K562 (cell line): ENCODE results near the gene ADARB2. TPM values are rescaled to one million over a fixed set of nuclear protein-coding genes. Genes with fewer than 3 reads are reported as not detected.

Source experiments
- ATAC-seq: fragments of 200-7000 bp; cut with Tn5 transposase; 3 replicates; pipeline ENCODE4 v1.9.1; 2020; ENCODE audit warnings: moderate library complexity
- BruUV-seq: library from RNA; stranded (reverse); fragments of 400-500 nt; replicated peaks from 2 replicates; lab custom pipeline; 2021; lab: Mats Ljungman, UMichigan
- CTCF ChIA-PET: fragments of 300-600 bp; formaldehyde crosslinking; extraction: SDS; loops from one replicate; lab custom pipeline; 2021; ENCODE audit warnings: low intra/inter-chr PET ratio; lab: Yijun Ruan, JAX
- POLR2A ChIA-PET: fragments of 300-600, 350-650 bp; sonication (Branson Sonifier 250); formaldehyde crosslinking; extraction: SDS; loops from one replicate; lab custom pipeline; 2021; ENCODE audit warnings: antibody characterized with exemption, inconsistent platforms; lab: Yijun Ruan, JAX
- DNase-seq, 4 experiments: peaks; one replicate each; pipeline versions ENCODE4 v3.0.0 to v3.0.0-alpha.2; 2011 to 2018; ENCODE audit warnings: low spot score in 3 of 4, mixed read lengths in 3 of 4; ENCODE audit errors: extremely low read depth in 1 of 4
- FAIRE-seq: peaks from 2 replicates; lab custom pipeline; 2011; peaks lifted over from hg19 to GRCh38; lab: Jason Lieb, UNC
- H2AFZ ChIP-seq: 2 replicates; pipeline ENCODE4 v1.6.0; 2011; ENCODE audit warnings: low read depth, low read length, control low read depth, inconsistent platforms
- H3K27ac ChIP-seq: fragments of 200-600 bp; 3 replicates; pipeline ENCODE4 v1.8.0; 2011; ENCODE audit warnings: low read depth, mild to moderate bottlenecking, control low read depth, inconsistent platforms, low read length, moderate library complexity, mixed read lengths; ENCODE audit errors: extremely low read depth
- H3K27me3 ChIP-seq, 2 experiments: fragments of 300-600 bp in 1 of 2; 2 replicates in 1 of 2; 3 replicates in 1 of 2; pipeline versions ENCODE4 v1.6.0 to v1.8.0; 2011; ENCODE audit warnings: inconsistent platforms in 2 of 2, low read length in 2 of 2, mild to moderate bottlenecking in 1 of 2, mixed read lengths in 1 of 2, moderate library complexity in 1 of 2; ENCODE audit not compliant: control insufficient read depth in 2 of 2, insufficient read depth in 2 of 2
- H3K36me3 ChIP-seq: fragments of 300-600 bp; 3 replicates; pipeline ENCODE4 v1.8.0; 2011; ENCODE audit warnings: mild to moderate bottlenecking, low read length, inconsistent platforms; ENCODE audit not compliant: control insufficient read depth, insufficient read depth
- H3K4me1 ChIP-seq, 2 experiments: fragments of 200-600 bp in 1 of 2; replicated peaks in 1 of 2; 2 replicates in 1 of 2; 3 replicates in 1 of 2; pipeline versions ENCODE4 v1.5.1 to v1.8.0; 2011; ENCODE audit warnings: inconsistent platforms in 2 of 2, low read length in 2 of 2, mild to moderate bottlenecking in 1 of 2, mixed read lengths in 1 of 2, moderate library complexity in 1 of 2; ENCODE audit not compliant: control insufficient read depth in 2 of 2, insufficient read depth in 2 of 2
- H3K4me2 ChIP-seq: 2 replicates; pipeline ENCODE4 v1.6.1; 2011; ENCODE audit warnings: low read length, control low read depth, inconsistent platforms, mixed read lengths; ENCODE audit not compliant: insufficient read depth
- H3K4me3 ChIP-seq: fragments of 200-600 bp; sonication (generic), shearing (Covaris generic); 2 replicates; pipeline ENCODE4 v1.5.1; 2016; ENCODE audit warnings: control low read depth, inconsistent platforms
- H3K79me2 ChIP-seq: fragments of 200-600 bp; 3 replicates; pipeline ENCODE4 v1.8.0; 2011; ENCODE audit warnings: low read length, inconsistent platforms; ENCODE audit not compliant: control insufficient read depth, insufficient read depth
- H3K9ac ChIP-seq, 2 experiments: 2 replicates each; pipeline versions ENCODE4 v1.6.0 to v1.6.1; 2011; ENCODE audit warnings: low read depth in 2 of 2, low read length in 2 of 2, control low read depth in 1 of 2, inconsistent platforms in 1 of 2, mild to moderate bottlenecking in 1 of 2, mixed read lengths in 1 of 2; ENCODE audit not compliant: insufficient read depth in 1 of 2
- H3K9me1 ChIP-seq: one replicate; pipeline ENCODE4 v1.6.0; 2011; ENCODE audit warnings: inconsistent platforms, mild to moderate bottlenecking, low read length, moderate library complexity; ENCODE audit not compliant: control insufficient read depth, insufficient read depth
- H3K9me3 ChIP-seq: replicated peaks from 2 replicates; pipeline ENCODE4 v1.5.1; 2011; ENCODE audit warnings: low read depth, low read length, inconsistent platforms; ENCODE audit not compliant: control insufficient read depth, insufficient read depth
- H4K20me1 ChIP-seq: replicated peaks from 2 replicates; pipeline ENCODE4 v1.6.1; 2011; ENCODE audit warnings: low read length, inconsistent platforms, mixed read lengths; ENCODE audit not compliant: control insufficient read depth, insufficient read depth
- ARID1B ChIP-seq: fragments of 450-650 bp; IDR thresholded peaks from 2 replicates; pipeline ENCODE4 v1.6.1; 2016; ENCODE audit warnings: antibody characterized with exemption, mild to moderate bottlenecking, inconsistent platforms
- HEY1 ChIP-seq: fragments of 250-450 bp; sonication (Bioruptor Pico); IDR thresholded peaks from 2 replicates; pipeline ENCODE4 v1.5.0; 2020; ENCODE audit warnings: mild to moderate bottlenecking, moderate library complexity, borderline replicate concordance
- RAD21 ChIP-seq, 2 experiments: fragments of 250-450 bp in 1 of 2; fragments of 450-650 bp in 1 of 2; sonication (Bioruptor Pico) in 1 of 2; formaldehyde crosslinking in 1 of 2; IDR thresholded peaks in 1 of 2; conservative IDR thresholded peaks in 1 of 2; 2 replicates each; pipeline versions ENCODE4 v1.4.0 to v1.8.0; 2020 to 2022; ENCODE audit warnings: mild to moderate bottlenecking in 2 of 2, moderate library complexity in 1 of 2
- SIX5 ChIP-seq, 2 experiments: IDR thresholded peaks; 2 replicates each; pipeline ENCODE4 v1.6.1; 2011; ENCODE audit warnings: low read length in 2 of 2, borderline replicate concordance in 1 of 2, low read depth in 1 of 2, mild to moderate bottlenecking in 1 of 2, moderate library complexity in 1 of 2; ENCODE audit not compliant: insufficient read depth in 1 of 2
- ZNF584 ChIP-seq: fragments of 200-800 bp; sonication (Bioruptor generic); IDR thresholded peaks from 2 replicates; pipeline ENCODE4 v1.6.1; 2016; ENCODE audit warnings: low read depth, mild to moderate bottlenecking, missing genetic modification characterization, missing compliant biosample characterization
- ZNF707 ChIP-seq: fragments of 250-450 bp; sonication (Bioruptor Pico); conservative IDR thresholded peaks from 2 replicates; pipeline ENCODE4 v1.8.0; 2022; ENCODE audit warnings: inconsistent platforms, mild to moderate bottlenecking, moderate library complexity
- WGBS: fragments of 100-300 bp; shearing (Covaris generic); methylation state at CpG from one replicate; pipeline ENCODE4 v1.1.6; 2016; ENCODE audit warnings: low coverage, mixed read lengths; ENCODE audit not compliant: insufficient coverage; ENCODE audit errors: missing lambda C conversion rate; 5-methylcytosine and 5-hydroxymethylcytosine counted together
- in situ Hi-C: fragments of 300-500 bp; cut with MboI; formaldehyde crosslinking; loops from 4 replicates; pipeline ENCODE4 v1.15.0; 2018; ENCODE audit warnings: inconsistent platforms, mixed read lengths
- intact Hi-C: fragments of 100-400 bp; cut with micrococcal nuclease; formaldehyde crosslinking; loops from 2 replicates; pipeline ENCODE4 v1.14.2; 2022
- polyA plus RNA-seq, 8 experiments: library from polyadenylated mRNA; depleted of rRNA in 4 of 8; stranded (reverse) in 5 of 8; unstranded in 3 of 8; fragments of >200 nt; fragmentation: Nextera tagmentation in 2 of 8; fragmentation: Illumina TruSeq in 1 of 8; extraction: Ambion mirVana in 2 of 8; extraction: Trizol in 1 of 8; gene quantifications; 2 replicates each; pipeline versions ENCODE4 v1.2.1 to v1.2.3, GENCODE V29; 2011 to 2014; ENCODE audit warnings: inconsistent platforms in 1 of 8, missing spikeins in 1 of 8
- total RNA-seq, 7 experiments: library from RNA; depleted of rRNA in 6 of 7; stranded (reverse); fragments of >200 nt in 6 of 7; fragmentation: Illumina TruSeq in 2 of 7; extraction: Trizol in 2 of 7; gene quantifications; 2 replicates each; pipeline versions ENCODE4 v1.2.1 to v1.2.3, GENCODE V29; 2011 to 2021; ENCODE audit warnings: low replicate concordance in 1 of 7
- TF ChIP-seq, protein P1 (sequence below): fragments of 250-450 bp; sonication (Bioruptor Pico); IDR thresholded peaks from 2 replicates; pipeline ENCODE4 v1.4.0; 2020; ENCODE audit warnings: mild to moderate bottlenecking, moderate library complexity
- TF ChIP-seq, protein P2 (sequence below): sonication (generic); formaldehyde crosslinking; IDR thresholded peaks from 2 replicates; pipeline ENCODE4 v1.8.1; 2022; ENCODE audit warnings: missing genetic modification reagents

ADARB2 gene
- total and polyA plus RNA-seq, 9 of the 15 experiments (the other 6 are each of a cell fraction or from before 2014, with no cell fraction given), result not detected

DNA sequence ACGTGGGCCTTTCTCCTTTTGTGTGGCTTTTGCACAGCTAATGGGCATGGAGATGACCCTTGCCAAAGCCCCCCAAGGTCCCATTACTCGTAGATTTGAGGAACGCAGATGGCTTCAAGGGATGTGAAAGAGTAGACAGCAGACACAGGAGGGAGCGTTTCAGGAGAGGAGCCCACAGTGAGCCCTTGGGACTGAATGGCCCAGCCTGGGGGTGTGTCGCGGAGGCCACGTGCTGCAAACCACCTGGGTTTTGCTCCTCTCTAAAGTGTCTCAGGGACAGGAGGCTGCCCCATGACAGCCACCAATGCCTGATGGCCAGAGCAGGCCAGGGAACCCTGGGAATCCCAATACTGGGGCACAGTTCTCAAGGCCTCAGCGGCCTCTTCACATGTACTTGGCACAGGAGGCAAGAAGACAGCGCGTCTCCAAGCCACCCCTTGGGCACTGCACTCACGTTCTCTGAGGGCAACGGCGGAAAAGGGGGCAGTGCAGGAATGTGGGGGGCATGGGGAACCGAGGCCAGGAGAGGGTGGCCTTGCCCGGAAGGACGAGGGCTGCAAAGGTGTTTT, 495.9 kb downstream of the ADARB2 start:
- H3K9ac ChIP-seq, result no peak overlapping the region
- H3K36me3 ChIP-seq, result no peaks in the 10 kb centered on the region
- H2AFZ ChIP-seq, result no peak overlapping the region
- H3K27me3 ChIP-seq, result peaks cover 31 to 50% of the 10 kb centered on the region in 2 experiments
- in situ Hi-C loops (no loop called here), intact Hi-C loops (no loop called here)
- 0% methylated on average over 9 of the region's 16 CpGs for WGBS
- BruUV-seq, result no TSS peak
- H4K20me1 ChIP-seq, result peaks cover 22% of the 10 kb centered on the region
- H3K9me3 ChIP-seq, result no peaks in the 10 kb centered on the region
- no peak overlapping the region for H3K27ac ChIP-seq
- H3K9me1 ChIP-seq, result no peaks in the 10 kb centered on the region
- no peak overlapping the region for H3K4me2 ChIP-seq
- H3K4me3 ChIP-seq, result no peak overlapping the region
- no peaks in the 10 kb centered on the region for H3K79me2 ChIP-seq
- POLR2A ChIA-PET, result no interaction called here
- DNase-seq, result no peak
- TF ChIP-seq ZNF707 (no peak), ARID1B (no peak), ZNF584 (CRISPR knock-in tag) (no peak), RAD21 (CRISPR knock-in tag; conservative IDR thresholded peaks at IDR 0.05 in 1 of 2, IDR thresholded peaks at IDR 0.05 in 1 of 2) (no peak), SIX5 (IDR thresholded peaks at IDR 0.05; ENCODE audit: borderline replicate concordance in 1 of 2, insufficient read depth in 1 of 2, low read depth in 1 of 2, low read length in 2 of 2) (no peak), HEY1 (CRISPR knock-in tag) (no peak)
- TF ChIP-seq, protein P1, sequence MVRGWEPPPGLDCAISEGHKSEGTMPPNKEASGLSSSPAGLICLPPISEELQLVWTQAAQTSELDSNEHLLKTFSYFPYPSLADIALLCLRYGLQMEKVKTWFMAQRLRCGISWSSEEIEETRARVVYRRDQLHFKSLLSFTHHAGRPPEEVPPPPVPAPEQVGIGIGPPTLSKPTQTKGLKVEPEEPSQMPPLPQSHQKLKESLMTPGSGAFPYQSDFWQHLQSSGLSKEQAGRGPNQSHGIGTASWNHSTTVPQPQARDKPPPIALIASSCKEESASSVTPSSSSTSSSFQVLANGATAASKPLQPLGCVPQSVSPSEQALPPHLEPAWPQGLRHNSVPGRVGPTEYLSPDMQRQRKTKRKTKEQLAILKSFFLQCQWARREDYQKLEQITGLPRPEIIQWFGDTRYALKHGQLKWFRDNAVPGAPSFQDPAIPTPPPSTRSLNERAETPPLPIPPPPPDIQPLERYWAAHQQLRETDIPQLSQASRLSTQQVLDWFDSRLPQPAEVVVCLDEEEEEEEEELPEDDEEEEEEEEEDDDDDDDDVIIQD (CRISPR knock-in tag), result no peak
- TF ChIP-seq, protein P2, sequence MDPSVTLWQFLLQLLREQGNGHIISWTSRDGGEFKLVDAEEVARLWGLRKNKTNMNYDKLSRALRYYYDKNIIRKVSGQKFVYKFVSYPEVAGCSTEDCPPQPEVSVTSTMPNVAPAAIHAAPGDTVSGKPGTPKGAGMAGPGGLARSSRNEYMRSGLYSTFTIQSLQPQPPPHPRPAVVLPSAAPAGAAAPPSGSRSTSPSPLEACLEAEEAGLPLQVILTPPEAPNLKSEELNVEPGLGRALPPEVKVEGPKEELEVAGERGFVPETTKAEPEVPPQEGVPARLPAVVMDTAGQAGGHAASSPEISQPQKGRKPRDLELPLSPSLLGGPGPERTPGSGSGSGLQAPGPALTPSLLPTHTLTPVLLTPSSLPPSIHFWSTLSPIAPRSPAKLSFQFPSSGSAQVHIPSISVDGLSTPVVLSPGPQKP (CRISPR knock-in tag), result no peak
- TF ChIP-seq, all 486 proteins: peak for 0
- no peak for ATAC-seq
- CTCF ChIA-PET, result no interaction called here
- FAIRE-seq, result no peak
- peaks cover 0 to 9% of the 10 kb centered on the region in 2 experiments; a peak in 3 of 5 replicates for H3K4me1 ChIP-seq
